ENCODE results near the gene VAPA. TPM values are rescaled to one million over a fixed set of nuclear protein-coding genes. Genes with fewer than 3 reads are reported as not detected.
A peak's percentile ranks its signal among the peaks of the same experiment; 100 is the strongest.

VAPA gene
- total RNA-seq, result 100 to 1,000 TPM in 2 of 6 experiments, 10 to 100 TPM in 4; 69.6 to 149 (median 90.7) TPM
- long read RNA-seq, full-length matches to known transcripts, result 23 of 27 reads
- long read RNA-seq, partial matches to known transcripts, result 3 of 27 reads
- long read RNA-seq, other reads (novel, unspliced or antisense), result 1 of 27 reads

- ATAC-seq (peak; percentile 89 to 95 (median 92)), DNase-seq (peak; percentile 96 to 98 (median 96))
- 0% methylated on average over 26 of the region's 87 CpGs for WGBS (ENCODE audit: insufficient coverage, low coverage, low lambda C conversion rate, missing lambda C conversion rate)
- TF ChIP-seq POLR2A (IDR thresholded peaks at IDR 0.05), result peak; percentile 95
- no peak for TF ChIP-seq CTCF (IDR thresholded peaks at IDR 0.05)
- H3K27me3 ChIP-seq, result no peaks in the 10 kb centered on the region
- intact Hi-C loops (cut with DNase I), result no loop called here
- peak within 1 kb of the TSS; percentile 64 to 86 (median 86) for H3K4me3 ChIP-seq
- H3K4me1 ChIP-seq, result peaks cover 0 to 37% (median 14%) of the 10 kb centered on the region in 4 donors
- H3K27ac ChIP-seq, result peak within 1 kb of the TSS; percentile 97 to 98 (median 98)
- H3K9me3 ChIP-seq, result no peaks in the 10 kb centered on the region
- no peaks in the 10 kb centered on the region for H3K36me3 ChIP-seq
These were observed at the start of gene VAPA for GRCh38 chr18:9913526-9914333. TSS of gene VAPA (plus strand) at chr18:9914016. CDS start at chr18:9914257, 241 bp downstream.

GRCh38 chr18:9865764-9866490 lies 47.9 kb upstream of the VAPA start:
- Histone ChIP-seq H3K4me3 (no peak overlapping the region), H3K27me3 (no peaks in the 10 kb centered on the region), H3K9me3 (no peaks in the 10 kb centered on the region), H3K27ac (no peak overlapping the region), H3K36me3 (no peaks in the 10 kb centered on the region), H3K4me1 (peaks cover 0 to 10% (median 0%) of the 10 kb centered on the region in 4 donors)
- no peak for DNase-seq
- TF ChIP-seq CTCF (IDR thresholded peaks at IDR 0.05) (no peak), POLR2A (IDR thresholded peaks at IDR 0.05) (no peak)
- 83% methylated on average over 6 of the region's 7 CpGs for WGBS (ENCODE audit: insufficient coverage, low coverage, low lambda C conversion rate, missing lambda C conversion rate)
- intact Hi-C loops (cut with DNase I), result no loop called here
- ATAC-seq, result no peak

- WGBS (ENCODE audit: insufficient coverage, low coverage, low lambda C conversion rate, missing lambda C conversion rate), result 100% methylated on average over 2 of the region's 3 CpGs
- peak in 3 of 4 donors; percentile 50 to 68 (median 60) for ATAC-seq
- H3K27me3 ChIP-seq, result no peaks in the 10 kb centered on the region
- intact Hi-C loops (cut with DNase I), result no loop called here
- H3K36me3 ChIP-seq, result no peaks in the 10 kb centered on the region
- no peaks in the 10 kb centered on the region for H3K9me3 ChIP-seq
- no peak overlapping the region for H3K4me3 ChIP-seq
- peaks cover 0 to 10% (median 0%) of the 10 kb centered on the region in 4 donors for H3K4me1 ChIP-seq
- no peak for TF ChIP-seq CTCF (IDR thresholded peaks at IDR 0.05)
- TF ChIP-seq POLR2A (IDR thresholded peaks at IDR 0.05), result no peak
- DNase-seq, result peak in 1 of 3 donors; percentile 42
- H3K27ac ChIP-seq, result no peak overlapping the region
These were observed 47.2 kb upstream of the VAPA start for GRCh38 chr18:9866627-9867026.

- Histone ChIP-seq H3K36me3 (no peaks in the 10 kb centered on the region), H3K4me3 (no peak overlapping the region), H3K4me1 (peaks cover 0 to 10% (median 0%) of the 10 kb centered on the region in 4 donors), H3K27me3 (no peaks in the 10 kb centered on the region), H3K9me3 (no peaks in the 10 kb centered on the region), H3K27ac (no peak overlapping the region)
- 79% methylated on average over 4 of the region's 4 CpGs for WGBS (ENCODE audit: insufficient coverage, low coverage, low lambda C conversion rate, missing lambda C conversion rate)
- intact Hi-C loops (cut with DNase I), result no loop called here
- DNase-seq (no peak), ATAC-seq (peak in 3 of 4 donors; percentile 37 to 52 (median 46))
- TF ChIP-seq POLR2A (IDR thresholded peaks at IDR 0.05), result no peak
- no peak for TF ChIP-seq CTCF (IDR thresholded peaks at IDR 0.05)
These were observed 46.7 kb upstream of the VAPA start for GRCh38 chr18:9867071-9867594.

Measured in right lobe of liver (tissue), 6 donors.